ENCODE measurements around the gene HSPB9. TPM values are rescaled to one million over a fixed set of nuclear protein-coding genes. Genes with fewer than 3 reads are reported as not detected.

Gene HSPB9
- total RNA-seq, 1 experiment from 2014 or later: not detected

GRCh38 chr17:42166196-42166763 lies 43.7 kb downstream of the HSPB9 start (continued):
- TF ChIP-seq CTCF (IDR thresholded peaks at IDR 0.05 in 2 of 3, conservative IDR thresholded peaks at IDR 0.05 in 1 of 3; ENCODE audit: borderline replicate concordance in 1 of 3, insufficient read depth in 1 of 3, low read depth in 2 of 3, low read length in 2 of 3): no peak
- TF ChIP-seq TCF7L2 (IDR thresholded peaks at IDR 0.05; ENCODE audit: borderline replicate concordance, extremely low read depth, insufficient read depth, insufficient read length): no peak
- TF ChIP-seq ZNF274 (IDR thresholded peaks at IDR 0.05; ENCODE audit: low read depth, low read length): no peak
- TF ChIP-seq, protein P1, sequence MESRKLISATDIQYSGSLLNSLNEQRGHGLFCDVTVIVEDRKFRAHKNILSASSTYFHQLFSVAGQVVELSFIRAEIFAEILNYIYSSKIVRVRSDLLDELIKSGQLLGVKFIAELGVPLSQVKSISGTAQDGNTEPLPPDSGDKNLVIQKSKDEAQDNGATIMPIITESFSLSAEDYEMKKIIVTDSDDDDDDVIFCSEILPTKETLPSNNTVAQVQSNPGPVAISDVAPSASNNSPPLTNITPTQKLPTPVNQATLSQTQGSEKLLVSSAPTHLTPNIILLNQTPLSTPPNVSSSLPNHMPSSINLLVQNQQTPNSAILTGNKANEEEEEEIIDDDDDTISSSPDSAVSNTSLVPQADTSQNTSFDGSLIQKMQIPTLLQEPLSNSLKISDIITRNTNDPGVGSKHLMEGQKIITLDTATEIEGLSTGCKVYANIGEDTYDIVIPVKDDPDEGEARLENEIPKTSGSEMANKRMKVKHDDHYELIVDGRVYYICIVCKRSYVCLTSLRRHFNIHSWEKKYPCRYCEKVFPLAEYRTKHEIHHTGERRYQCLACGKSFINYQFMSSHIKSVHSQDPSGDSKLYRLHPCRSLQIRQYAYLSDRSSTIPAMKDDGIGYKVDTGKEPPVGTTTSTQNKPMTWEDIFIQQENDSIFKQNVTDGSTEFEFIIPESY (IDR thresholded peaks at IDR 0.05; ENCODE audit: extremely low read depth, insufficient replicate concordance, low read length): no peak
- TF ChIP-seq SP1 (IDR thresholded peaks at IDR 0.05; ENCODE audit: low read depth): no peak
- no peak for TF ChIP-seq FOSL1 (IDR thresholded peaks at IDR 0.05; ENCODE audit: low read depth)
- no peak for TF ChIP-seq POLR2A (IDR thresholded peaks at IDR 0.05; ENCODE audit: borderline replicate concordance, extremely low read depth, insufficient read depth, insufficient read length)
- TF ChIP-seq ZFX (IDR thresholded peaks at IDR 0.05): no peak

DNA sequence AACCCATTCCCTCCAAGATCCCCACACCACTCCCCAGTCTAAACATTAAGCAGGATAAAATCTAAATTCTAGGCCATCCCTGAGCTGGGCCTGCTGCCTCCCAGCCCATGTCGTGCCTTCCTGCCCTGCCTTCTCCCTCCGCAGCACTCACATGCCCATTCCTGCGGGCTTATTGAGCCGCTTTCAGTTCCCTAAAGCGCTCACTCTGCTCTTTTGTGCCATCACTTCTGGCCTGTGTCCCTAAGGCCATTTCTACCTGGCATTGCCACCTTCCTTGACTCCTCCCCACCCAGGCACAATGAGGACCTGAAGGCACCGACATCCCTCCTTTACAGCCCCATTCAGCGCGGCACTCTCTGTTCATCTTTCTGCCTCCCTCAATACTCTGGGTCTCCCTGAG lies 45.2 kb downstream of the HSPB9 start:
- no peak overlapping the region for H3K9ac ChIP-seq (ENCODE audit: low read length)
- H3K4me3 ChIP-seq (replicated peaks in 1 of 2; ENCODE audit: low read depth in 1 of 2, low read length in 2 of 2): no peak overlapping the region
- peaks cover 3% of the 10 kb centered on the region; the same call in 1 of the 2 replicates for H3K27me3 ChIP-seq (ENCODE audit: insufficient read depth, low read length)
- ChIA-PET CTCF (no interaction called here), POLR2A (no interaction called here), RAD21 (ENCODE audit: low non-redundant PET in 1 of 2, low total read pairs in 2 of 2, uncharacterized antibody in 2 of 2, unreplicated experiment in 2 of 2) (no interaction called here)
- H4K20me1 ChIP-seq (ENCODE audit: insufficient read depth): no peaks in the 10 kb centered on the region
- H3K9me3 ChIP-seq (ENCODE audit: control insufficient read depth in 1 of 2, insufficient read depth in 1 of 2, low read depth in 1 of 2, low read length in 2 of 2): no peaks in the 10 kb centered on the region
- BruUV-seq (replicated peaks): no TSS peak
- DNase-seq (ENCODE audit: low read depth, low spot score): no peak
- no peaks in the 10 kb centered on the region for H3K4me1 ChIP-seq (ENCODE audit: control insufficient read depth in 1 of 2, insufficient read depth in 2 of 2, low read length in 2 of 2)
- H3K79me2 ChIP-seq (ENCODE audit: insufficient read depth, low read length): no peaks in the 10 kb centered on the region
- no peak overlapping the region for H3K4me2 ChIP-seq (ENCODE audit: low read length)
- H3K9me2 ChIP-seq (ENCODE audit: insufficient read depth): no peaks in the 10 kb centered on the region
- intact Hi-C loops (cut with micrococcal nuclease): no loop called here
- no peak overlapping the region for H2AFZ ChIP-seq (ENCODE audit: low read depth, low read length, poor library complexity, severe bottlenecking)
- no peak for ATAC-seq
- no peak overlapping the region for H3K27ac ChIP-seq (ENCODE audit: low read depth, low read length)
- H3K36me3 ChIP-seq (ENCODE audit: control insufficient read depth in 1 of 2, insufficient read depth in 2 of 2, low read length in 2 of 2): no peaks in the 10 kb centered on the region
- TF ChIP-seq REST (IDR thresholded peaks at IDR 0.05; ENCODE audit: low read depth): no peak
- TF ChIP-seq RAD21 (IDR thresholded peaks at IDR 0.05; ENCODE audit: low read depth): no peak
- TF ChIP-seq CTCF (IDR thresholded peaks at IDR 0.05 in 2 of 3, conservative IDR thresholded peaks at IDR 0.05 in 1 of 3; ENCODE audit: borderline replicate concordance in 1 of 3, insufficient read depth in 1 of 3, low read depth in 2 of 3, low read length in 2 of 3): no peak
- TF ChIP-seq, protein P2, sequence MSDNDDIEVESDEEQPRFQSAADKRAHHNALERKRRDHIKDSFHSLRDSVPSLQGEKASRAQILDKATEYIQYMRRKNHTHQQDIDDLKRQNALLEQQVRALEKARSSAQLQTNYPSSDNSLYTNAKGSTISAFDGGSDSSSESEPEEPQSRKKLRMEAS (IDR thresholded peaks at IDR 0.05): no peak
- no peak for TF ChIP-seq SP1 (IDR thresholded peaks at IDR 0.05; ENCODE audit: low read depth)
- TF ChIP-seq ZFX (IDR thresholded peaks at IDR 0.05): no peak
- no peak for TF ChIP-seq CBX3 (IDR thresholded peaks at IDR 0.05; ENCODE audit: low read depth)
- no peak for TF ChIP-seq TCF7L2 (IDR thresholded peaks at IDR 0.05; ENCODE audit: borderline replicate concordance, extremely low read depth, insufficient read depth, insufficient read length)
- no peak for TF ChIP-seq YY1 (IDR thresholded peaks at IDR 0.05; ENCODE audit: extremely low read depth, insufficient replicate concordance, low read depth, low read length)
